AG04449 (cell line): ENCODE results near the gene PRRT1B.

Experiments used
- CTCF ChIA-PET: fragments of 350-600 bp; formaldehyde crosslinking; extraction: SDS; loops from one replicate; lab custom pipeline; 2021; ENCODE audit warnings: antibody characterized with exemption; lab: Yijun Ruan, JAX
- POLR2A ChIA-PET: fragments of 400-600, 350-600 bp; formaldehyde crosslinking; extraction: SDS; loops from one replicate; lab custom pipeline; 2020; ENCODE audit warnings: antibody characterized with exemption, inconsistent platforms; lab: Yijun Ruan, JAX
- DNase-seq: peaks from one replicate; pipeline ENCODE4 v3.0.0-alpha.2; 2010; ENCODE audit warnings: low read depth, low spot score
- H3K4me3 ChIP-seq: 2 replicates; pipeline ENCODE4 v1.5.1; 2011; ENCODE audit warnings: low read depth, mild to moderate bottlenecking, control low read depth, low read length
- TF ChIP-seq, protein P1 (sequence below): IDR thresholded peaks from one replicate; pipeline ENCODE4 v1.5.1; 2011; ENCODE audit warnings: mild to moderate bottlenecking, moderate library complexity, low read length, control low read depth, inconsistent platforms; ENCODE audit not compliant: insufficient read depth; ENCODE audit errors: missing control alignments

The PRRT1B gene

GRCh38 chr9:131545003-131545785 lies at the start of gene PRRT1B:
Gene PRRT1B, plus strand, starts transcription at chr9:131545523. Its CDS starts 93 bp downstream, at chr9:131545616.
- TF ChIP-seq, protein P1, sequence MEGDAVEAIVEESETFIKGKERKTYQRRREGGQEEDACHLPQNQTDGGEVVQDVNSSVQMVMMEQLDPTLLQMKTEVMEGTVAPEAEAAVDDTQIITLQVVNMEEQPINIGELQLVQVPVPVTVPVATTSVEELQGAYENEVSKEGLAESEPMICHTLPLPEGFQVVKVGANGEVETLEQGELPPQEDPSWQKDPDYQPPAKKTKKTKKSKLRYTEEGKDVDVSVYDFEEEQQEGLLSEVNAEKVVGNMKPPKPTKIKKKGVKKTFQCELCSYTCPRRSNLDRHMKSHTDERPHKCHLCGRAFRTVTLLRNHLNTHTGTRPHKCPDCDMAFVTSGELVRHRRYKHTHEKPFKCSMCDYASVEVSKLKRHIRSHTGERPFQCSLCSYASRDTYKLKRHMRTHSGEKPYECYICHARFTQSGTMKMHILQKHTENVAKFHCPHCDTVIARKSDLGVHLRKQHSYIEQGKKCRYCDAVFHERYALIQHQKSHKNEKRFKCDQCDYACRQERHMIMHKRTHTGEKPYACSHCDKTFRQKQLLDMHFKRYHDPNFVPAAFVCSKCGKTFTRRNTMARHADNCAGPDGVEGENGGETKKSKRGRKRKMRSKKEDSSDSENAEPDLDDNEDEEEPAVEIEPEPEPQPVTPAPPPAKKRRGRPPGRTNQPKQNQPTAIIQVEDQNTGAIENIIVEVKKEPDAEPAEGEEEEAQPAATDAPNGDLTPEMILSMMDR: no peak
- DNase-seq: no peak
- CTCF ChIA-PET: no interaction called here
- POLR2A ChIA-PET: no interaction called here
- no peak within 1 kb of the TSS for H3K4me3 ChIP-seq

- POLR2A ChIA-PET: no interaction called here
Measured at GRCh38 chr9:131495785-131496184, 49.5 kb upstream of the PRRT1B start.

DNA sequence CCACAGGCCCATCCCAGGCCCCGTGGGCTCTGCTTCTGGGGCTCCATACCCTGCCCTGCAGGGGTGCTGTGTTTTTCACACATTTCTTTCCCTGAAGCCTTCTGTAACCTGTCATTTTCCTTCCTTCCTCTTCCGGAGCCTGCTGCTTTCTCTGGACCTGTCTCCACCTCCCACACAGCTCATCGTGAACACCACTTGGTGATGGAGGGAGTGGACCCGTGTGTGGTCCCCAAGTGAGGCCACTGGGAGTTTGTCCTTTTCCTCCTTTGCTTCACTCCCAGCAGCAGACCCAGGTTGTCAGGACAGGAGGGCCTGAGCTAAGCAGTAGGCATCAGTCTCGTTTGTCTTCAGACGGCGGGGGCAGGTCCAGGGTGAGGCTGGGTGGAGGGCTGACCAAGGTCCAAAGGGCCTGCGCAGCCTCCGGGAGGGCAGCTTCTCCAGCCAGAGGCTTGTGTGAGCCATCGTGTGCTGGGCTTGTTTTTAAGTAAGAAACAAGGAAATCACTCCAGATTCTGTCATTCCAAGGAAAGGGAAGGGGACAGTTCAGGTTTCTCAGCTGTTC lies 48.4 kb upstream of the PRRT1B start:
- ChIA-PET POLR2A (interaction anchor here (1.1 kb wide), 1 partner anchor 124 kb away, joined by 4 read pairs; no protein-coding TSS in a partner anchor), CTCF (interaction anchor here (0.7 to 1.5 kb wide), 4 partner anchors 9 to 146 kb away, joined by 3 to 4 read pairs (median 4); no protein-coding TSS in a partner anchor)

More at GRCh38 chr9:131495785-131496184, 49.5 kb upstream of the PRRT1B start:
- no peak for DNase-seq
- H3K4me3 ChIP-seq: no peak overlapping the region
- CTCF ChIA-PET: interaction anchor here (1.1 to 1.3 kb wide), 2 partner anchors 15 to 145 kb away, joined by 3 read pairs; no protein-coding TSS in a partner anchor
- TF ChIP-seq, protein P1: no peak

GRCh38 chr9:131499254-131499767 lies 46.0 kb upstream of the PRRT1B start:
- no peak for DNase-seq
- ChIA-PET CTCF (interaction anchor here (0.9 to 3.3 kb wide), 4 partner anchors 20 to 244 kb away, joined by 3 to 16 read pairs (median 6); no protein-coding TSS in a partner anchor), POLR2A (no interaction called here)
- TF ChIP-seq, protein P1: no peak
- H3K4me3 ChIP-seq: no peak overlapping the region

More for the DNA sequence above, 48.4 kb upstream of the PRRT1B start:
- no peak for DNase-seq
- TF ChIP-seq, protein P1: no peak
- no peak overlapping the region for H3K4me3 ChIP-seq

GRCh38 chr9:131500377-131500776 lies 44.9 kb upstream of the PRRT1B start:
- ChIA-PET POLR2A (no interaction called here), CTCF (interaction anchor here (0.7 to 3.3 kb wide), 6 partner anchors 21 to 248 kb away, joined by 3 to 16 read pairs (median 4); no protein-coding TSS in a partner anchor)
- TF ChIP-seq, protein P1: no peak
- DNase-seq: no peak
- no peak overlapping the region for H3K4me3 ChIP-seq

DNA sequence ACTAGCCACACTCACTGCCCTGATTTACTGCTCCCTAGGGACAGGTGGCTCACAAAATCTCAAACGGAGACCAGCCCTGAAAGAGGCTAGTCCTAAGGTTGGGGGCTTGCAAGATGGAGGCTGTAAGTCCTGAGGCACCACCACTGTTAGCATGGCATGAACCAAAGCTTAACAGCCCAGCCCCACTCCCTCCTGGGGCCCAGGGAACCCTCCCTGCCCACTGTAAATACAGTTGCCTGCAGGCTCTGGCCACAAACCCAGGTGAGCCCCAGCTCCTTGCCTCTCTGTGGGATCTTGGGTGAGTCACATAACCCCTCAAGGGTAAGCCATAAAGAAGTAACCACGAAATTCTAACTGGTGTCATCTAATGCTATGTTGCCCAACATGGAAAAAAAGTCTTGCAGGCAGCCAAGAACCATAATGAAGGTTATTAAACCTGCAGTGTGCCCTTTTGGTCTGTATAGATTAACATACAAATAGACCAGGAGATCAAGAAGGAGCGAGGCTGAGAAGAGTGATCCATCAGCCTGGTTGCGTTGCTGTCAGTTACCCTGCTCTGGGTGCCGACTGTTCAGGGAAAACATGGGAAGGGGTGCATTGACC lies 44.3 kb upstream of the PRRT1B start:
- TF ChIP-seq, protein P1: no peak
- peak; percentile 44 for DNase-seq
- POLR2A ChIA-PET: no interaction called here
- no peak overlapping the region for H3K4me3 ChIP-seq
- CTCF ChIA-PET: interaction anchor here (0.7 to 3.3 kb wide), 4 partner anchors 22 to 247 kb away, joined by 3 to 16 read pairs (median 4); no protein-coding TSS in a partner anchor
